Naive thymus-derived CD4-positive, alpha-beta T cell (primary cell): ENCODE data around the gene KLF7. TPM values are rescaled to one million over a fixed set of nuclear protein-coding genes. Genes with fewer than 3 reads are reported as not detected.

Experiments used
- ATAC-seq: fragments of 150-1000 bp; cut with Tn5 transposase; 2 replicates; pipeline ENCODE4 v1.10.0; 2021; ENCODE audit warnings: mild to moderate bottlenecking, moderate library complexity
- CTCF ChIA-PET: fragments of 350-600 bp; sonication (Branson Sonifier 250); formaldehyde crosslinking; loops from one replicate; lab custom pipeline; 2021; ENCODE audit warnings: antibody characterized with exemption; lab: Charles Lee
- POLR2A ChIA-PET: fragments of 350-600 bp; sonication (Branson Sonifier 250); formaldehyde crosslinking; loops from one replicate; lab custom pipeline; 2021; ENCODE audit warnings: antibody characterized with exemption, inconsistent platforms; lab: Charles Lee
- DNase-seq, 9 donors: peaks; one replicate each; pipeline versions ENCODE4 v3.0.0 to v3.0.0-alpha.2; 2020 to 2022; ENCODE audit warnings: mixed read lengths in 1 of 9
- H3K27ac ChIP-seq: one replicate; pipeline ENCODE4 v1.7.0; 2013; ENCODE audit warnings: mild to moderate bottlenecking, low read depth, low read length, moderate library complexity
- H3K27me3 ChIP-seq, 2 donors: one replicate each; pipeline ENCODE4 v1.7.0; 2013; ENCODE audit warnings: low read length in 2 of 2, mild to moderate bottlenecking in 2 of 2, moderate library complexity in 2 of 2; ENCODE audit not compliant: control insufficient read depth in 2 of 2, insufficient read depth in 2 of 2
- H3K36me3 ChIP-seq, 3 experiments: 1 replicate in 2 of 3; 2 replicates in 1 of 3; pipeline ENCODE4 v1.7.0; 2013; ENCODE audit warnings: low read length in 3 of 3, mild to moderate bottlenecking in 3 of 3, moderate library complexity in 1 of 3; ENCODE audit not compliant: insufficient read depth in 3 of 3, control insufficient read depth in 2 of 3
- H3K4me1 ChIP-seq, 2 donors: one replicate each; pipeline ENCODE4 v1.7.0; 2013; ENCODE audit warnings: low read length in 2 of 2, mild to moderate bottlenecking in 2 of 2, moderate library complexity in 1 of 2; ENCODE audit not compliant: control insufficient read depth in 2 of 2, insufficient read depth in 2 of 2
- H3K4me3 ChIP-seq: 2 replicates; pipeline ENCODE4 v1.7.0; 2013; ENCODE audit warnings: mild to moderate bottlenecking, low read length
- H3K9me3 ChIP-seq, 3 experiments: 1 replicate in 2 of 3; 2 replicates in 1 of 3; pipeline ENCODE4 v1.7.0; 2013; ENCODE audit warnings: low read length in 3 of 3; ENCODE audit not compliant: control insufficient read depth in 2 of 3
- H3K27ac Mint-ChIP-seq, 9 donors: one replicate each; pipeline ENCODE4 v1.8.0; 2020 to 2022; ENCODE audit warnings: mixed read lengths in 9 of 9, mild to moderate bottlenecking in 8 of 9, moderate library complexity in 5 of 9, inconsistent platforms in 2 of 9
- H3K27me3 Mint-ChIP-seq, 5 donors: one replicate each; pipeline ENCODE4 v1.8.0; 2021 to 2022; ENCODE audit warnings: mixed read lengths in 5 of 5, mild to moderate bottlenecking in 1 of 5
- H3K36me3 Mint-ChIP-seq, 5 donors: one replicate each; pipeline ENCODE4 v1.8.0; 2020 to 2022; ENCODE audit warnings: mixed read lengths in 5 of 5, mild to moderate bottlenecking in 3 of 5, inconsistent platforms in 1 of 5
- H3K4me1 Mint-ChIP-seq, 7 donors: one replicate each; pipeline ENCODE4 v1.8.0; 2020 to 2022; ENCODE audit warnings: mixed read lengths in 7 of 7, mild to moderate bottlenecking in 3 of 7, inconsistent platforms in 1 of 7
- H3K4me3 Mint-ChIP-seq, 10 donors: one replicate each; pipeline ENCODE4 v1.8.0; 2020 to 2022; ENCODE audit warnings: mild to moderate bottlenecking in 10 of 10, mixed read lengths in 10 of 10, moderate library complexity in 6 of 10, inconsistent platforms in 2 of 10
- H3K9me3 Mint-ChIP-seq, 11 donors: one replicate each; pipeline ENCODE4 v1.8.0; 2020 to 2022; ENCODE audit warnings: mixed read lengths in 11 of 11, mild to moderate bottlenecking in 4 of 11, inconsistent platforms in 1 of 11, moderate library complexity in 1 of 11
- intact Hi-C, 2 donors: fragments of 100-400 bp; cut with micrococcal nuclease; formaldehyde crosslinking; loops; one replicate each; pipeline ENCODE4 v1.15.1; 2023
- polyA plus RNA-seq, 2 donors: library from polyadenylated mRNA; unstranded; fragments of 300-500 nt; fragmentation: Illumina TruSeq; gene quantifications; one replicate each; pipeline ENCODE4 v1.2.3, GENCODE V29; 2021
- total RNA-seq, 6 experiments: library from RNA in 5 of 6; stranded (reverse) in 5 of 6; gene quantifications; 1 replicate in 5 of 6; 2 replicates in 1 of 6; pipeline ENCODE4 v1.2.3 and lab custom pipeline; 2021 to 2026

The KLF7 gene
- total and polyA plus RNA-seq, 7 experiments from 2014 or later, result 18.7 to 93.3 (median 71.7) TPM

GRCh38 chr2:207135801-207136457, 29.8 kb downstream of the KLF7 start:
- no peaks in the 10 kb centered on the region for H3K27me3 Mint-ChIP-seq
- POLR2A ChIA-PET, result interaction anchor here (0.7 to 9.5 kb wide), 2 partner anchors 30 to 575 kb away, joined by 4 to 433 read pairs; partner anchors contain the start of gene KLF7
- H3K4me3 Mint-ChIP-seq, result peak overlapping the region; percentile 0 to 76 (median 63)
- peak; percentile 39 for ATAC-seq
- H3K36me3 Mint-ChIP-seq, result peaks cover 0 to 65% (median 28%) of the 10 kb centered on the region in 5 donors
- Histone ChIP-seq H3K27me3 (no peaks in the 10 kb centered on the region), H3K27ac (peak overlapping the region; percentile 2), H3K4me3 (no peak overlapping the region), H3K36me3 (no peaks in the 10 kb centered on the region), H3K9me3 (no peaks in the 10 kb centered on the region), H3K4me1 (peaks cover 0 to 43% of the 10 kb centered on the region in 2 donors)
- H3K9me3 Mint-ChIP-seq, result peaks cover 0 to 2% (median 0%) of the 10 kb centered on the region in 11 donors
- peaks cover 51 to 97% (median 92%) of the 10 kb centered on the region in 7 donors for H3K4me1 Mint-ChIP-seq
- peak overlapping the region; percentile 24 to 96 (median 87) for H3K27ac Mint-ChIP-seq
- no peak for DNase-seq
- CTCF ChIA-PET, result no interaction called here
- intact Hi-C loops, result loop anchor here in 1 of 2 donors (1.0 kb wide), 1 partner anchor 7 kb away; no protein-coding TSS in a partner anchor

- no peaks in the 10 kb centered on the region for H3K27me3 Mint-ChIP-seq
- H3K4me3 Mint-ChIP-seq, result peak overlapping the region in 8 of 10 donors; percentile 19 to 76 (median 65)
- H3K27ac ChIP-seq, result peak overlapping the region; percentile 5
- peaks cover 0 to 38% of the 10 kb centered on the region in 2 donors for H3K4me1 ChIP-seq
- H3K9me3 ChIP-seq, result no peaks in the 10 kb centered on the region
- peak overlapping the region; percentile 24 to 96 (median 87) for H3K27ac Mint-ChIP-seq
- H3K4me3 ChIP-seq, result no peak overlapping the region
- no peaks in the 10 kb centered on the region for H3K36me3 ChIP-seq
- DNase-seq (peak in 7 of 9 donors; percentile 50 to 83 (median 69)), ATAC-seq (peak; percentile 83)
- ChIA-PET CTCF (interaction anchor here (1.7 kb wide), 1 partner anchor 338 kb away, joined by 6 read pairs; no protein-coding TSS in a partner anchor), POLR2A (interaction anchor here (0.7 to 7.6 kb wide), 4 partner anchors 7 to 576 kb away, joined by 4 to 50 read pairs (median 13); partner anchors contain the start of gene KLF7)
- H3K4me1 Mint-ChIP-seq, result peaks cover 49 to 96% (median 90%) of the 10 kb centered on the region in 7 donors
- peaks cover 0 to 62% (median 28%) of the 10 kb centered on the region in 5 donors for H3K36me3 Mint-ChIP-seq
- intact Hi-C loops, result loop anchor here in 1 of 2 donors (1.0 kb wide), 1 partner anchor 8 kb away; no protein-coding TSS in a partner anchor
- H3K27me3 ChIP-seq, result no peaks in the 10 kb centered on the region
- H3K9me3 Mint-ChIP-seq, result peaks cover 0 to 4% (median 0%) of the 10 kb centered on the region in 11 donors
Observed at GRCh38 chr2:207135340-207135739, 30.4 kb downstream of the KLF7 start.

GRCh38 chr2:207133820-207134519, 31.8 kb downstream of the KLF7 start:
- Mint-ChIP-seq H3K4me1 (peaks cover 48 to 99% (median 89%) of the 10 kb centered on the region in 7 donors), H3K36me3 (peaks cover 5 to 61% (median 38%) of the 10 kb centered on the region in 5 donors), H3K27ac (peak overlapping the region in 7 of 9 donors; percentile 17 to 96 (median 87)), H3K4me3 (peak overlapping the region in 6 of 10 donors; percentile 11 to 76 (median 66)), H3K9me3 (peaks cover 0 to 4% (median 0%) of the 10 kb centered on the region in 11 donors), H3K27me3 (no peaks in the 10 kb centered on the region)
- peaks cover 0 to 37% of the 10 kb centered on the region in 2 donors for H3K4me1 ChIP-seq
- H3K27ac ChIP-seq, result no peak overlapping the region
- H3K9me3 ChIP-seq, result no peaks in the 10 kb centered on the region
- intact Hi-C loops, result loop anchor here (5.0 kb wide), 1 partner anchor 33 kb away; the partner anchor contains the start of gene KLF7 (in 2 of the 2)
- H3K36me3 ChIP-seq, result no peaks in the 10 kb centered on the region
- no peak overlapping the region for H3K4me3 ChIP-seq
- ChIA-PET POLR2A (interaction anchor here (0.7 to 7.6 kb wide), 3 partner anchors 8 to 394 kb away, joined by 3 to 50 read pairs (median 21); partner anchors contain the start of gene KLF7), CTCF (interaction anchor here (0.9 to 1.7 kb wide), 2 partner anchors 31 to 339 kb away, joined by 3 to 6 read pairs; partner anchors contain the start of gene KLF7)
- no peak for ATAC-seq
- no peaks in the 10 kb centered on the region for H3K27me3 ChIP-seq
- DNase-seq, result no peak

GRCh38 chr2:207133458-207133819, 32.3 kb downstream of the KLF7 start:
- Mint-ChIP-seq H3K36me3 (peaks cover 5 to 60% (median 43%) of the 10 kb centered on the region in 5 donors), H3K27ac (peak overlapping the region in 4 of 9 donors; percentile 77 to 96 (median 92)), H3K9me3 (peaks cover 0 to 4% (median 0%) of the 10 kb centered on the region in 11 donors), H3K4me1 (peaks cover 48 to 99% (median 89%) of the 10 kb centered on the region in 7 donors), H3K27me3 (no peaks in the 10 kb centered on the region), H3K4me3 (peak overlapping the region in 6 of 10 donors; percentile 2 to 76 (median 66))
- Histone ChIP-seq H3K27me3 (no peaks in the 10 kb centered on the region), H3K9me3 (no peaks in the 10 kb centered on the region), H3K4me3 (no peak overlapping the region), H3K27ac (no peak overlapping the region), H3K4me1 (peaks cover 0 to 37% of the 10 kb centered on the region in 2 donors), H3K36me3 (no peaks in the 10 kb centered on the region)
- intact Hi-C loops, result loop anchor here (5.0 kb wide), 1 partner anchor 34 kb away; the partner anchor contains the start of gene KLF7 (in 2 of the 2)
- ChIA-PET CTCF (no interaction called here), POLR2A (interaction anchor here (1.1 to 7.6 kb wide), 5 partner anchors 9 to 59 kb away, joined by 3 to 50 read pairs (median 6); partner anchors contain the start of gene KLF7)
- ATAC-seq (no peak), DNase-seq (no peak)

GRCh38 chr2:207132019-207132418, 33.7 kb downstream of the KLF7 start:
- peaks cover 0 to 37% of the 10 kb centered on the region in 2 donors for H3K4me1 ChIP-seq
- Mint-ChIP-seq H3K9me3 (peaks cover 0 to 7% (median 0%) of the 10 kb centered on the region in 11 donors), H3K27me3 (no peaks in the 10 kb centered on the region), H3K4me3 (peak overlapping the region in 4 of 10 donors; percentile 8 to 54 (median 36)), H3K4me1 (peaks cover 48 to 96% (median 84%) of the 10 kb centered on the region in 7 donors), H3K36me3 (peaks cover 5 to 55% (median 40%) of the 10 kb centered on the region in 5 donors), H3K27ac (peak overlapping the region in 7 of 9 donors; percentile 7 to 69 (median 64))
- intact Hi-C loops, result loop anchor here (5.0 kb wide), 1 partner anchor 35 kb away; the partner anchor contains the start of gene KLF7 (in 2 of the 2)
- H3K36me3 ChIP-seq, result no peaks in the 10 kb centered on the region
- H3K9me3 ChIP-seq, result no peaks in the 10 kb centered on the region
- no peak for ATAC-seq
- ChIA-PET CTCF (interaction anchor here (1.5 to 1.6 kb wide), 2 partner anchors 10 to 35 kb away, joined by 4 to 5 read pairs; no protein-coding TSS in a partner anchor), POLR2A (interaction anchor here (0.8 to 7.6 kb wide), 6 partner anchors 10 to 58 kb away, joined by 3 to 50 read pairs (median 3); no protein-coding TSS in a partner anchor)
- H3K4me3 ChIP-seq, result no peak overlapping the region
- H3K27me3 ChIP-seq, result no peaks in the 10 kb centered on the region
- no peak for DNase-seq
- no peak overlapping the region for H3K27ac ChIP-seq
